ENCODE results near the gene NSMCE1.

DNA sequence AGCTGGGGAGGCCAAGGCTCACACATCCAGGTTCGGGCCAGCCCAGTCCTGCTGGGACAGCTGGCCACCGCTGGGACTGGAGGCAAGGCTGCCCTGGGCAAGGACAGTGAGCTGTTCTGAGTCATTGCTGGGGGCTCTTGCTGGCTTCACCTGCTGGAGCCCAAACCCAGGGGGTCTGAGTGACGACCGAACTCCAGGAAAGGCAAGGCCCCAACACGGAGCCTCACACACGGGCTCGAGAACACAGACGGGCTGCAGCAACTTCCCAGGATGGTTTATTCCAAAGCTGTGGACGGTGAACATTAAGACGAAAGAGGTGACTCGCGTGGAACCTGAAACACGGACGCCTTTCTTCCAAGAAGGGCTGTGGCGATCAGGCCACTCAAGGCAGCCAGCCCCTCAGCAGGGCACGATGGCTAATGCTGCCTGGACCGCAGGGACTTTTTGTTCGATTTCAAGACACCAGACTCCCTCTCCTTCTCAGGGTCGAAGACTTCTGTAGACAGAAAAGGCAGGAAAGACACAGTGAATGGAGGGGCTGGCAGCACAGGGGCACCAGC lies 43.8 kb downstream of the NSMCE1 start:
- TF ChIP-seq, protein P1, sequence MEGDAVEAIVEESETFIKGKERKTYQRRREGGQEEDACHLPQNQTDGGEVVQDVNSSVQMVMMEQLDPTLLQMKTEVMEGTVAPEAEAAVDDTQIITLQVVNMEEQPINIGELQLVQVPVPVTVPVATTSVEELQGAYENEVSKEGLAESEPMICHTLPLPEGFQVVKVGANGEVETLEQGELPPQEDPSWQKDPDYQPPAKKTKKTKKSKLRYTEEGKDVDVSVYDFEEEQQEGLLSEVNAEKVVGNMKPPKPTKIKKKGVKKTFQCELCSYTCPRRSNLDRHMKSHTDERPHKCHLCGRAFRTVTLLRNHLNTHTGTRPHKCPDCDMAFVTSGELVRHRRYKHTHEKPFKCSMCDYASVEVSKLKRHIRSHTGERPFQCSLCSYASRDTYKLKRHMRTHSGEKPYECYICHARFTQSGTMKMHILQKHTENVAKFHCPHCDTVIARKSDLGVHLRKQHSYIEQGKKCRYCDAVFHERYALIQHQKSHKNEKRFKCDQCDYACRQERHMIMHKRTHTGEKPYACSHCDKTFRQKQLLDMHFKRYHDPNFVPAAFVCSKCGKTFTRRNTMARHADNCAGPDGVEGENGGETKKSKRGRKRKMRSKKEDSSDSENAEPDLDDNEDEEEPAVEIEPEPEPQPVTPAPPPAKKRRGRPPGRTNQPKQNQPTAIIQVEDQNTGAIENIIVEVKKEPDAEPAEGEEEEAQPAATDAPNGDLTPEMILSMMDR (IDR thresholded peaks at IDR 0.05; ENCODE audit: control extremely low read depth in 1 of 3, insufficient read depth in 1 of 3, low read depth in 1 of 3, low read length in 3 of 3) = no peak
- TF ChIP-seq GABPA (IDR thresholded peaks at IDR 0.05; ENCODE audit: borderline replicate concordance, insufficient read depth, low read length) = no peak
- no peak for TF ChIP-seq YY1 (IDR thresholded peaks at IDR 0.05; ENCODE audit: low read depth, low read length)
- TF ChIP-seq POLR2AphosphoS5 (IDR thresholded peaks at IDR 0.05; ENCODE audit: low read depth, low read length) = no peak
- TF ChIP-seq SRF (IDR thresholded peaks at IDR 0.05; ENCODE audit: low read depth, low read length) = no peak
- TF ChIP-seq TAF1 (IDR thresholded peaks at IDR 0.05; ENCODE audit: low read depth, low read length) = no peak
- no peak for TF ChIP-seq EZH2 (IDR thresholded peaks at IDR 0.05; ENCODE audit: low read depth, low read length, severe bottlenecking)
- no peak for TF ChIP-seq SIN3A (conservative IDR thresholded peaks at IDR 0.05 in 1 of 2, IDR thresholded peaks at IDR 0.05 in 1 of 2; ENCODE audit: low read depth in 1 of 2, low read length in 2 of 2)

All from H1 (cell line).